Mucosa of stomach (tissue), 1 donor: ENCODE results near the gene GRIK5.
A peak's percentile ranks its signal among the peaks of the same experiment; 100 is the strongest.

Experiments used
- H3K27me3 ChIP-seq: one replicate; pipeline ENCODE4 v1.7.0; 2013; ENCODE audit warnings: mild to moderate bottlenecking, low read length; ENCODE audit not compliant: control insufficient read depth, insufficient read depth
- H3K36me3 ChIP-seq: one replicate; pipeline ENCODE4 v1.7.0; 2013; ENCODE audit warnings: low read length; ENCODE audit not compliant: control insufficient read depth, insufficient read depth
- H3K4me1 ChIP-seq: one replicate; pipeline ENCODE4 v1.7.0; 2013; ENCODE audit warnings: mild to moderate bottlenecking, low read length; ENCODE audit not compliant: control insufficient read depth, insufficient read depth
- H3K4me3 ChIP-seq: one replicate; pipeline ENCODE4 v1.7.0; 2013; ENCODE audit warnings: low read length
- H3K9ac ChIP-seq: one replicate; pipeline ENCODE4 v1.7.0; 2013; ENCODE audit warnings: mild to moderate bottlenecking, low read length, moderate library complexity
- H3K9me3 ChIP-seq: one replicate; pipeline ENCODE4 v1.7.0; 2013; ENCODE audit warnings: mild to moderate bottlenecking, low read length, moderate library complexity; ENCODE audit not compliant: control insufficient read depth
- donor health status: Pancreatic carcinoma.

Gene GRIK5, protein sequence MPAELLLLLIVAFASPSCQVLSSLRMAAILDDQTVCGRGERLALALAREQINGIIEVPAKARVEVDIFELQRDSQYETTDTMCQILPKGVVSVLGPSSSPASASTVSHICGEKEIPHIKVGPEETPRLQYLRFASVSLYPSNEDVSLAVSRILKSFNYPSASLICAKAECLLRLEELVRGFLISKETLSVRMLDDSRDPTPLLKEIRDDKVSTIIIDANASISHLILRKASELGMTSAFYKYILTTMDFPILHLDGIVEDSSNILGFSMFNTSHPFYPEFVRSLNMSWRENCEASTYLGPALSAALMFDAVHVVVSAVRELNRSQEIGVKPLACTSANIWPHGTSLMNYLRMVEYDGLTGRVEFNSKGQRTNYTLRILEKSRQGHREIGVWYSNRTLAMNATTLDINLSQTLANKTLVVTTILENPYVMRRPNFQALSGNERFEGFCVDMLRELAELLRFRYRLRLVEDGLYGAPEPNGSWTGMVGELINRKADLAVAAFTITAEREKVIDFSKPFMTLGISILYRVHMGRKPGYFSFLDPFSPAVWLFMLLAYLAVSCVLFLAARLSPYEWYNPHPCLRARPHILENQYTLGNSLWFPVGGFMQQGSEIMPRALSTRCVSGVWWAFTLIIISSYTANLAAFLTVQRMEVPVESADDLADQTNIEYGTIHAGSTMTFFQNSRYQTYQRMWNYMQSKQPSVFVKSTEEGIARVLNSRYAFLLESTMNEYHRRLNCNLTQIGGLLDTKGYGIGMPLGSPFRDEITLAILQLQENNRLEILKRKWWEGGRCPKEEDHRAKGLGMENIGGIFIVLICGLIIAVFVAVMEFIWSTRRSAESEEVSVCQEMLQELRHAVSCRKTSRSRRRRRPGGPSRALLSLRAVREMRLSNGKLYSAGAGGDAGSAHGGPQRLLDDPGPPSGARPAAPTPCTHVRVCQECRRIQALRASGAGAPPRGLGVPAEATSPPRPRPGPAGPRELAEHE

DNA sequence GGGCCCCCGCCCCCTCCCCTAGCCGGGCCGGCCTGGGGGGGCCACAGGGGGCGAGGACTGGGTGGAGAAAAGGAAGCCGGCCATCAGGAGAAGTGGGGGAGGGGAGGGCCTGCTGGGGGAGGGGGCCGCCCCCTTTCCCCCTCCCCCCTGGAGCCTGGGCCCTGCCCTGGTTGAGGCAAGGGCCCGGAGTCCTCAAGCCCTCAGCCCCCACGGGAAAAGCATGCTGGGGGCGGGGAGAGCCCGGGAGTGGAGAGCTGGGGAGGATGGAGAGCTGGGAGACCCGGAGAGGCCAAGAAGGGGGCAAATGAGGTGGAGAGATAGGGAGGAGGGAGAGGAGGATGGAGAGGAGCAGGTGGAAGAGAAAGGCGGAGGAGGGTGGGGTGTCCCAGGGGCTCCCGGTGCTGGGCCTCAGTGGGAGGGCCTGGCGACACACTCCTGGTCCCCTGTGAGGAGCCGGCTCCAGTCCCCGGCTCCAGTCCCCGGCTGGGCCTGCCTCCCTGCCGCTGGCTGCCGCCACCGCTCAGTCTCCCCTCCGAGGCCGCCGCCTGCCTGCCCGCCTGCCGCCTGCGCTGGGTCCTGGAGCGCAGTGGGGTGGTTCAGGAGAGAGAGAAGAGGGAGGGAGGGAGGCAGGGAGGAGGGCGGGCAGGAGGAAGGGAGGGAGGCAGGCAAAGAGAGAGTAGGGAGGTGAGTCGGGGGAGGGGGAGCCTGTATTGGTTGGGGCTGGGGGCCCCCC is at the start of gene GRIK5:
GRIK5 (minus strand) TSS at position 588 of the 733 bp plus-strand sequence. CDS start 4,436 bp downstream, outside the sequence.
- Histone ChIP-seq H3K9ac (peak within 1 kb of the TSS; percentile 15), H3K9me3 (no peaks in the 10 kb centered on the region), H3K4me1 (peaks cover 3% of the 10 kb centered on the region), H3K36me3 (no peaks in the 10 kb centered on the region), H3K27me3 (peaks cover 38% of the 10 kb centered on the region), H3K4me3 (no peak within 1 kb of the TSS)

DNA sequence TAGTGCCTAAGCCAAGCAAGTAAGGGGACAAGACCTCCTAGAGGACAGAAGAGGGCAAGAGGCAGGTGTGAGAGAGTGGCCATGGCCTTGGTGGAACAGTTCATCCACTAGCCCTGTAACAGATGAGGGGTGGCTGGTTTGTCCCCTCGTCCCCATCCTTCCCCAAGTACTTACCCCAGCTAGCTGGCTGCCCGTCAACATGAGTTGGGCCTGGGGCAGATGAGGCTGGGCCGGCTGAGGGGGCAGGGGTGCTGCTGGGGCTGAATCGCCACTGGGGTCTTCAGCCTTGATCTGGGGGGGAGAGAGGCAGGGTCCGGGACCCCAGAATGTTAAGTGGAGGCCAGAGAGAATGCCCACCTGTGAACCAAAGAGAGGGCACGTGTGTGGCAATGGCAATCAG is 47.1 kb upstream of the GRIK5 start:
- no peak overlapping the region for H3K9ac ChIP-seq
- no peaks in the 10 kb centered on the region for H3K27me3 ChIP-seq
- H3K36me3 ChIP-seq, result no peaks in the 10 kb centered on the region
- H3K4me3 ChIP-seq, result no peak overlapping the region
- no peaks in the 10 kb centered on the region for H3K9me3 ChIP-seq
- no peaks in the 10 kb centered on the region for H3K4me1 ChIP-seq

DNA sequence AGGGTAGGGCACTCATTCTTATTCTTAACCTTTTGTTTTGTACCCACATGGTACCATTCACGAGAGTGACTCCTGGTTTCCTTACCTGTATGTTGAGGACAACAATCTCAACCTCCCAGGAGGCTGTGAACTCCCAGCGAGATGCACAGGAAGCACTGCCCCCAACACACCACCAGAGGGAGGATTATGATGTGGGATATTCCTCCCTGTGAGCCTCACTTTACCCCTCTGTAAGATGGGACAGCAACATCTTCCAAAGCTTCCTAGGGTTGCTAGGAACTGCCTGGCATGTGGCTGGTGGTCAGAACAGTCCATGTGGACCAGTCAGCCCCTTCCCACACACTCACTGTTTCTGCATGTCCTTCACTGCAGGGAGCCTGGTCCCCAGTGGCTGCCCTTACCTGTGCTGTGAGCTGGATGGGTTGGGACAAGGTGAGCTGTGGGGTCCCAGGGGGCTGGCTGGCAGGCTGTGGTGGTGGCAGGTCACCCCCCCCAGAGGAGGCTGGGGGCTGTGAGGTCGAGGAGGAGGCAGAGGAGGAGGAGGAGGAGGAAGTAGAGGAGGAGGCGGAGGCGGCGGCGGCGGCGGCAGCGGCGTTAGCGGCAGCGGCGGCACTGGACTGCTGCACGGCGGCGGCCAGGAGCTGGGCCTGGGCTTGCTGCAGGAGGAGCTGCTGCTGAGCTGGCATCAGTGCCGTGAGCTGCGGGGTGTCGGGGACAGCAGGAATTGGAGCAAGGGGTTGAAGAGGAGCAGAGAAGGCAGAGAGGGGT is 46.5 kb upstream of the GRIK5 start:
- H3K4me3 ChIP-seq, result no peak overlapping the region

GRCh38 chr19:42115705-42116104 is 45.7 kb upstream of the GRIK5 start:
- Histone ChIP-seq H3K36me3 (no peaks in the 10 kb centered on the region), H3K9ac (no peak overlapping the region), H3K4me3 (no peak overlapping the region), H3K27me3 (no peaks in the 10 kb centered on the region), H3K4me1 (no peaks in the 10 kb centered on the region), H3K9me3 (no peaks in the 10 kb centered on the region)

More for the DNA sequence above, 46.5 kb upstream of the GRIK5 start:
- no peaks in the 10 kb centered on the region for H3K27me3 ChIP-seq
- H3K36me3 ChIP-seq, result no peaks in the 10 kb centered on the region
- H3K9ac ChIP-seq, result no peak overlapping the region
- H3K9me3 ChIP-seq, result no peaks in the 10 kb centered on the region
- no peaks in the 10 kb centered on the region for H3K4me1 ChIP-seq

DNA sequence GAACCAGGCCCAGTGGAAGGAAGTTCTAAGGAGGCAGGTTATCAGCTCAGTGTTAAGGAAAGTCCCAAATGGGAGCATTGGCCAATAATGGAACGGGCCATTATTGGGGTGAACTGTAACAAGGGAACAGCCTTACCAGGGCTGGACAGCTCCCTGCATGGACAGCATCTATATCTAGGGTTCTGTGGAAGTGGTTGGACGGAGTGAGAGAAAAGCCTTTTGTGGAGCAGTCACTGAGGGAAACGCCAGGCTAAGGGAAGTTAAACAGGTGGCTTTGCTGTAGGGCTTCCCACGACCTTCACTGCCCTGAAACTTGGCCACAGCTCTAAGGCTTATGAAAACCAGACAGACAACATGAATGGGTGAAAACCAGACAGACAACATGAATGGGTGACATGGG is 45.2 kb upstream of the GRIK5 start:
- no peaks in the 10 kb centered on the region for H3K27me3 ChIP-seq
- no peaks in the 10 kb centered on the region for H3K4me1 ChIP-seq
- no peak overlapping the region for H3K4me3 ChIP-seq
- no peaks in the 10 kb centered on the region for H3K36me3 ChIP-seq
- H3K9me3 ChIP-seq, result no peaks in the 10 kb centered on the region
- no peak overlapping the region for H3K9ac ChIP-seq

DNA sequence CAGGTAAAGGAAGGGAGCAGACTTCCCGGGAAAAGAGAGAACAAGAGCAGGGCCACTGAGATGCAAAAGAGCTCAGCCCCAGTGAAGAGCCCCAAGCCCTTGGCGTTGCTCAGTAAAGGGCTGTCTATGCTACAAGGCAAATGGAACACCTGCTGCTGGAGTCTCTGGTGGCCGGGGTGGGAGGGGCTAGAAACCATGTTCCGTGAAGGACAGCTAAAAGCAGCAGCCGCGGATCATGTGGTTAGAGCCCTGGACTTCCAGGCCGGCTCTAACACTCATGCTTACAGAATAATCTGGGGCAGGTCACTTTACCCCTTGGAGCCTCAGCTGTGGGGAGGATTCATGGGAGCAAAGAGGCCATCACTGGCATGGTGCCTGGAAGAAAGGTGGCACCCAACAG is 44.4 kb upstream of the GRIK5 start:
- Histone ChIP-seq H3K9me3 (no peaks in the 10 kb centered on the region), H3K4me1 (no peaks in the 10 kb centered on the region), H3K4me3 (no peak overlapping the region), H3K9ac (no peak overlapping the region), H3K27me3 (no peaks in the 10 kb centered on the region), H3K36me3 (no peaks in the 10 kb centered on the region)

DNA sequence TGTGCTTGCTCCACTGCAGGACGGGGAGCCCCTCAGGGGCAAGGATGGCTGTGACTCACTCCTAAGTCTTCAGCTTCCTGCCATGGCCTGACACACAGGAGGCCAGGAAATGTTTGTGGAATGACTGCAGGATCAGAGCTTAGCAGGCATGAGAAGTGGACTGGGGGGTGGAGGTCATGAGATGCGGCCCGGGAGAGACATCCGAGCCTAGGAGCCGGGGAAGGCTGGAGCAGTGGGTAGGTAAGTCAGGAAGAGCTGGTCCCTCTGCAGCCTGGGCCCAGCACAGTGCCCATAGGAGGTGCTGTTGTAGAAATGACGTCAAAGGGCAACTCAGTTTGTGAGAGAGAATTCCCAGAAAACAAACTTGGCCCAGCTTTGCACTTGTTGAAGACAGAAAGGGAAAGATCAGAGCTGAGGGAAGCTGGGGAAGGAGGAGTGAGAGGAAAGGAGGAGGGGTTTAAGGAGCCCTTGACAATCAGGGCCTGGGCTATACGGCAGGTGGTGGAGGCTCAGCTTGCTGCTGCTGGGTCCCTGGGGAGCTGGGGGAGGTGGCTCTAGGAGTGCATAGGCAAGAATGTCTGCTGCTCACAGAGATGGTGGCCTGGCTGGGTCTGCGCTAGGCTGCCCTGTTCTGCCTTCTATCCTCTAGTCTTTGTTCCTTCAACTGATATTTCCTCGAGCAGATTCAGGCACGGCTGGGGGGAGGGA is 43.8 kb upstream of the GRIK5 start:
- Histone ChIP-seq H3K9me3 (no peaks in the 10 kb centered on the region), H3K27me3 (no peaks in the 10 kb centered on the region), H3K4me3 (no peak overlapping the region), H3K4me1 (no peaks in the 10 kb centered on the region), H3K9ac (no peak overlapping the region), H3K36me3 (no peaks in the 10 kb centered on the region)

GRCh38 chr19:42111811-42112210 is 41.8 kb upstream of the GRIK5 start:
- H3K4me3 ChIP-seq, result no peak overlapping the region
- H3K36me3 ChIP-seq, result no peaks in the 10 kb centered on the region
- H3K9me3 ChIP-seq, result no peaks in the 10 kb centered on the region
- H3K27me3 ChIP-seq, result no peaks in the 10 kb centered on the region
- H3K9ac ChIP-seq, result no peak overlapping the region
- H3K4me1 ChIP-seq, result no peaks in the 10 kb centered on the region

GRCh38 chr19:42111384-42111783 is 41.4 kb upstream of the GRIK5 start:
- Histone ChIP-seq H3K36me3 (no peaks in the 10 kb centered on the region), H3K4me3 (no peak overlapping the region), H3K27me3 (no peaks in the 10 kb centered on the region), H3K9me3 (no peaks in the 10 kb centered on the region), H3K4me1 (no peaks in the 10 kb centered on the region), H3K9ac (no peak overlapping the region)

- Histone ChIP-seq H3K27me3 (no peaks in the 10 kb centered on the region), H3K4me1 (no peaks in the 10 kb centered on the region), H3K4me3 (no peak overlapping the region), H3K9me3 (no peaks in the 10 kb centered on the region), H3K9ac (no peak overlapping the region), H3K36me3 (no peaks in the 10 kb centered on the region)
These were observed 40.7 kb upstream of the GRIK5 start for GRCh38 chr19:42110658-42111057.

DNA sequence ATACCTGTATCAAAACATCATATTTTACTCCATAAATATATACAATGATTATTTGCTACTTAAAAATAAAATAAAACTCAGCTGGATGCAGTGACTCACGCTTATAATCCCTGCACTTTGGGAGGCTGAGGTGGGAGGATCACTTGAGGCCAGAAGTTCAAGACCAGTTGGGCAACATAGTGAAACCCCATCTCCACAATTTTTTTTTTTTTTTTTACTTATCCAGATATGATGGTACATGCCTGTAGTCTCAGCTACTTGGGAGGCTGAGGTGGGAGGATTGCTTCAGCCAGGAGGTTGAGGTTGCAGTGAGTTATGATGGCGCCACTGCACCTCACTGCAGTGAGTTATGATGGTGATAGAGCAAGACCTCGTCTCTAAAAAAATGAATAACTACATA is 39.9 kb upstream of the GRIK5 start:
- Histone ChIP-seq H3K36me3 (no peaks in the 10 kb centered on the region), H3K9me3 (no peaks in the 10 kb centered on the region), H3K9ac (no peak overlapping the region), H3K4me1 (no peaks in the 10 kb centered on the region), H3K4me3 (no peak overlapping the region), H3K27me3 (no peaks in the 10 kb centered on the region)
